ENCODE results near the gene HOXA5.

Gene HOXA5

GRCh38 chr7:27131390-27131819 lies 12.1 kb downstream of the HOXA5 start:
- DNase-seq, result no peak

GRCh38 chr7:27130540-27131389 lies 12.7 kb downstream of the HOXA5 start, which contains the start of gene HOXA4:
Gene HOXA4, minus strand, starts transcription at chr7:27130757. Its CDS starts 24 bp downstream, at chr7:27130733.
- peak; percentile 96 for DNase-seq

GRCh38 chr7:27129729-27130539 lies 13.5 kb downstream of the HOXA5 start:
- peak; percentile 55 for DNase-seq

GRCh38 chr7:27128776-27129728 lies 14.4 kb downstream of the HOXA5 start:
- no peak for DNase-seq

GRCh38 chr7:27128034-27128433 lies 15.4 kb downstream of the HOXA5 start:
- no peak for DNase-seq

GRCh38 chr7:27126596-27127327 lies 16.7 kb downstream of the HOXA5 start:
- DNase-seq, result no peak

- no peak for DNase-seq
Observed at GRCh38 chr7:27125986-27126394, 17.5 kb downstream of the HOXA5 start.

GRCh38 chr7:27124902-27125689 lies 18.4 kb downstream of the HOXA5 start:
- no peak for DNase-seq

GRCh38 chr7:27124096-27124901 lies 19.2 kb downstream of the HOXA5 start:
- no peak for DNase-seq

- DNase-seq, result no peak
Observed at GRCh38 chr7:27123477-27124053, 19.9 kb downstream of the HOXA5 start.

GRCh38 chr7:27123007-27123476 lies 20.4 kb downstream of the HOXA5 start:
- no peak for DNase-seq

- DNase-seq, result no peak
Observed at GRCh38 chr7:27122077-27122910, 21.2 kb downstream of the HOXA5 start.

GRCh38 chr7:27121684-27122076 lies 21.8 kb downstream of the HOXA5 start:
- DNase-seq, result no peak

- no peak for DNase-seq
Observed at GRCh38 chr7:27119412-27119911, 24.0 kb downstream of the HOXA5 start.

- no peak for DNase-seq
Observed at GRCh38 chr7:27118580-27118979, 24.9 kb downstream of the HOXA5 start.

GRCh38 chr7:27117887-27118491 lies 25.5 kb downstream of the HOXA5 start:
- DNase-seq, result no peak

GRCh38 chr7:27116962-27117886 lies 26.3 kb downstream of the HOXA5 start:
- DNase-seq, result no peak

Measured in NCI-H226 (cell line).